HEK293 (cell line): ENCODE data around the gene SLC66A2.
A peak's percentile ranks its signal among the peaks of the same experiment; 100 is the strongest.

ENCODE experiments used
- CTCF ChIA-PET: fragments of 350-600 bp; formaldehyde crosslinking; extraction: SDS; loops from one replicate; lab custom pipeline; 2021; ENCODE audit warnings: antibody characterized with exemption; lab: Yijun Ruan, JAX
- POLR2A ChIA-PET: fragments of 300-600 bp; formaldehyde crosslinking; extraction: SDS; loops from one replicate; lab custom pipeline; 2020; ENCODE audit warnings: antibody characterized with exemption, inconsistent platforms; lab: Yijun Ruan, JAX
- H3K27ac ChIP-seq: fragments of 200-500 bp; sonication (Bioruptor generic); 2 replicates; pipeline ENCODE4 v1.5.1; 2014; ENCODE audit warnings: low read depth, low read length, control low read depth, inconsistent platforms; ENCODE audit errors: extremely low read depth
- H3K36me3 ChIP-seq, 2 experiments: fragments of 200-500 bp in 1 of 2; sonication (Bioruptor generic) in 1 of 2; 1 replicate in 1 of 2; 2 replicates in 1 of 2; pipeline ENCODE4 v1.5.1; 2014 to 2017; ENCODE audit warnings: inconsistent platforms in 2 of 2, low read length in 2 of 2; ENCODE audit not compliant: control insufficient read depth in 2 of 2, insufficient read depth in 1 of 2
- H3K4me1 ChIP-seq: fragments of 200-500 bp; sonication (Bioruptor generic); 2 replicates; pipeline ENCODE4 v1.5.1; 2014; ENCODE audit warnings: mild to moderate bottlenecking, low read length, inconsistent platforms; ENCODE audit not compliant: control insufficient read depth, insufficient read depth
- H3K4me3 ChIP-seq: 2 replicates; pipeline ENCODE4 v1.5.1; 2011; ENCODE audit warnings: low read depth, mild to moderate bottlenecking, control low read depth, low read length, moderate library complexity
- H3K9me3 ChIP-seq: fragments of 200-500 bp; sonication (Bioruptor generic); 2 replicates; pipeline ENCODE4 v1.5.1; 2014; ENCODE audit warnings: low read depth, low read length, inconsistent platforms; ENCODE audit not compliant: control insufficient read depth, insufficient read depth
- GLI4 ChIP-seq: fragments of 450-650 bp; formaldehyde crosslinking; IDR thresholded peaks from 2 replicates; pipeline ENCODE4 v1.5.1; 2016; ENCODE audit warnings: missing biosample characterization, missing genetic modification characterization
- GLIS2 ChIP-seq: fragments of 450-650 bp; formaldehyde crosslinking; IDR thresholded peaks from 2 replicates; pipeline ENCODE4 v1.5.1; 2016; ENCODE audit warnings: missing biosample characterization, missing genetic modification characterization
- IKZF3 ChIP-seq: fragments of 450-650 bp; IDR thresholded peaks from 2 replicates; pipeline ENCODE4 v1.5.0; 2018; ENCODE audit warnings: missing biosample characterization, mild to moderate bottlenecking, missing genetic modification characterization, moderate library complexity
- KLF1 ChIP-seq: fragments of 450-650 bp; formaldehyde crosslinking; IDR thresholded peaks from 2 replicates; pipeline ENCODE4 v1.5.1; 2016; ENCODE audit warnings: missing biosample characterization, missing genetic modification characterization
- KLF7 ChIP-seq: fragments of 450-650 bp; formaldehyde crosslinking; IDR thresholded peaks from 2 replicates; pipeline ENCODE4 v1.5.1; 2016; ENCODE audit warnings: missing biosample characterization, missing genetic modification characterization, borderline replicate concordance
- KLF9 ChIP-seq: fragments of 450-650 bp; formaldehyde crosslinking; IDR thresholded peaks from 2 replicates; pipeline ENCODE4 v1.5.1; 2016; ENCODE audit warnings: missing biosample characterization, missing genetic modification characterization, low read depth
- SCRT1 ChIP-seq: fragments of 450-650 bp; formaldehyde crosslinking; IDR thresholded peaks from 2 replicates; pipeline ENCODE4 v1.5.1; 2016; ENCODE audit warnings: missing biosample characterization, missing genetic modification characterization, borderline replicate concordance
- ZFHX2 ChIP-seq: fragments of 450-650 bp; formaldehyde crosslinking; conservative IDR thresholded peaks from 2 replicates; pipeline ENCODE4 v1.5.1; 2016; ENCODE audit warnings: missing biosample characterization, missing genetic modification characterization
- ZIC2 ChIP-seq: fragments of 450-650 bp; formaldehyde crosslinking; IDR thresholded peaks from 2 replicates; pipeline ENCODE4 v1.5.1; 2016; ENCODE audit warnings: missing biosample characterization, missing genetic modification characterization
- ZNF132 ChIP-seq: fragments of 450-650 bp; formaldehyde crosslinking; IDR thresholded peaks from 2 replicates; pipeline ENCODE4 v1.5.1; 2017; ENCODE audit warnings: missing biosample characterization, missing genetic modification characterization, borderline replicate concordance
- ZNF239 ChIP-seq: fragments of 450-650 bp; formaldehyde crosslinking; IDR thresholded peaks from 2 replicates; pipeline ENCODE4 v1.5.1; 2016; ENCODE audit warnings: missing biosample characterization, missing genetic modification characterization
- ZNF366 ChIP-seq: fragments of 450-650 bp; formaldehyde crosslinking; conservative IDR thresholded peaks from 2 replicates; pipeline ENCODE4 v1.5.1; 2016; ENCODE audit warnings: missing biosample characterization, missing genetic modification characterization
- ZNF37A ChIP-seq: fragments of 450-650 bp; IDR thresholded peaks from 2 replicates; pipeline ENCODE4 v1.5.1; 2018; ENCODE audit warnings: missing biosample characterization, missing genetic modification characterization
- ZNF48 ChIP-seq: fragments of 450-650 bp; formaldehyde crosslinking; IDR thresholded peaks from 2 replicates; pipeline ENCODE4 v1.5.1; 2016; ENCODE audit warnings: missing biosample characterization, missing genetic modification characterization
- TF ChIP-seq, protein P1 (sequence below): fragments of 450-650 bp; formaldehyde crosslinking; conservative IDR thresholded peaks from 2 replicates; pipeline ENCODE4 v1.5.1; 2016; ENCODE audit warnings: low read depth, missing biosample characterization, missing genetic modification characterization
- TF ChIP-seq, protein P2 (sequence below): fragments of 450-650 bp; formaldehyde crosslinking; IDR thresholded peaks from 2 replicates; pipeline ENCODE4 v1.5.1; 2017; ENCODE audit warnings: missing biosample characterization, missing genetic modification characterization
- TF ChIP-seq, protein P3 (sequence below): fragments of 450-650 bp; formaldehyde crosslinking; IDR thresholded peaks from 2 replicates; pipeline ENCODE4 v1.5.1; 2016; ENCODE audit warnings: missing biosample characterization, missing genetic modification characterization, low read depth
- TF ChIP-seq, protein P4 (sequence below): fragments of 450-650 bp; formaldehyde crosslinking; IDR thresholded peaks from 2 replicates; pipeline ENCODE4 v1.5.1; 2016; ENCODE audit warnings: missing biosample characterization, missing genetic modification characterization, low read depth
- TF ChIP-seq, protein P5 (sequence below): fragments of 450-650 bp; formaldehyde crosslinking; optimal IDR thresholded peaks from 2 replicates; pipeline ENCODE3; 2016; ENCODE audit warnings: missing biosample characterization, mild to moderate bottlenecking, missing genetic modification characterization

Gene SLC66A2

DNA sequence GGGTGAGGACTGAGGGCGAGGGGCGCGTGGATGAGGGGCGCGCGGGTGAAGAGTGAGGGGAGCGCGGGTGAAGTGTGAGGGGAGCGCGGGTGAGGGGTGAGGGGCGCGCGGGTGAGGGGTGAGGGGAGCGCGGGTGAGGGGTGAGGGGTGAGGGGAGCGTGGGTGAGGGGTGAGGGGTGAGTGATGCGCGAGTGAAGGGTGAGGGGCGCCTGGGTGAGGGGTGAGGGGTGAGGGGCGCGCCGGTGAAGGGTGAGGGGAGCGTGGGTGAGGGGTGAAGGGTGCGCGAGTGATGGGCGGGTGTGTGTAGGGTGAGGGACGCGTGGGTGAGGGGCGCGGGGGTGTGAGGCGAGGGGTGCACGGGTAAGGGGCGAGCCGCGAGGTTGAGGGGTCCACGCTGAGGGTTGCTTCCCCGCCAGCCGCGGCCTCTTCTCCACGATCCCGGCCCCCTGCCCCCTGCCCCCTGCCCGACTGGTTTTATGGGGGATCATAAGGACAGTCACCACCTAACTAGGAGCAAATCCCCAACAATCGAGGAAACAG lies 1.1 kb upstream of the SLC66A2 start:
- Histone ChIP-seq H3K27ac (peak overlapping the region; percentile 71; the same call in 1 of the 2 replicates), H3K9me3 (no peaks in the 10 kb centered on the region), H3K4me1 (peaks cover 8% of the 10 kb centered on the region), H3K36me3 (peaks cover 11 to 18% of the 10 kb centered on the region in 2 experiments; a peak in 2 of 3 replicates), H3K4me3 (peak overlapping the region; percentile 43)
- POLR2A ChIA-PET: interaction anchor here (1.2 kb wide), 1 partner anchor 9 kb away, joined by 3 read pairs; no protein-coding TSS in a partner anchor
- TF ChIP-seq GLIS2 (tag by site-specific recombination): no peak
- no peak for TF ChIP-seq KLF7
- TF ChIP-seq, protein P1, sequence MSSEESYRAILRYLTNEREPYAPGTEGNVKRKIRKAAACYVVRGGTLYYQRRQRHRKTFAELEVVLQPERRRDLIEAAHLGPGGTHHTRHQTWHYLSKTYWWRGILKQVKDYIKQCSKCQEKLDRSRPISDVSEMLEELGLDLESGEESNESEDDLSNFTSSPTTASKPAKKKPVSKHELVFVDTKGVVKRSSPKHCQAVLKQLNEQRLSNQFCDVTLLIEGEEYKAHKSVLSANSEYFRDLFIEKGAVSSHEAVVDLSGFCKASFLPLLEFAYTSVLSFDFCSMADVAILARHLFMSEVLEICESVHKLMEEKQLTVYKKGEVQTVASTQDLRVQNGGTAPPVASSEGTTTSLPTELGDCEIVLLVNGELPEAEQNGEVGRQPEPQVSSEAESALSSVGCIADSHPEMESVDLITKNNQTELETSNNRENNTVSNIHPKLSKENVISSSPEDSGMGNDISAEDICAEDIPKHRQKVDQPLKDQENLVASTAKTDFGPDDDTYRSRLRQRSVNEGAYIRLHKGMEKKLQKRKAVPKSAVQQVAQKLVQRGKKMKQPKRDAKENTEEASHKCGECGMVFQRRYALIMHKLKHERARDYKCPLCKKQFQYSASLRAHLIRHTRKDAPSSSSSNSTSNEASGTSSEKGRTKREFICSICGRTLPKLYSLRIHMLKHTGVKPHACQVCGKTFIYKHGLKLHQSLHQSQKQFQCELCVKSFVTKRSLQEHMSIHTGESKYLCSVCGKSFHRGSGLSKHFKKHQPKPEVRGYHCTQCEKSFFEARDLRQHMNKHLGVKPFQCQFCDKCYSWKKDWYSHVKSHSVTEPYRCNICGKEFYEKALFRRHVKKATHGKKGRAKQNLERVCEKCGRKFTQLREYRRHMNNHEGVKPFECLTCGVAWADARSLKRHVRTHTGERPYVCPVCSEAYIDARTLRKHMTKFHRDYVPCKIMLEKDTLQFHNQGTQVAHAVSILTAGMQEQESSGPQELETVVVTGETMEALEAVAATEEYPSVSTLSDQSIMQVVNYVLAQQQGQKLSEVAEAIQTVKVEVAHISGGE (tag by site-specific recombination): no peak
- TF ChIP-seq GLI4 (tag by site-specific recombination): no peak
- TF ChIP-seq ZNF366 (tag by site-specific recombination): no peak
- TF ChIP-seq SCRT1: no peak
- TF ChIP-seq ZNF48 (tag by site-specific recombination): no peak
- TF ChIP-seq, protein P2, sequence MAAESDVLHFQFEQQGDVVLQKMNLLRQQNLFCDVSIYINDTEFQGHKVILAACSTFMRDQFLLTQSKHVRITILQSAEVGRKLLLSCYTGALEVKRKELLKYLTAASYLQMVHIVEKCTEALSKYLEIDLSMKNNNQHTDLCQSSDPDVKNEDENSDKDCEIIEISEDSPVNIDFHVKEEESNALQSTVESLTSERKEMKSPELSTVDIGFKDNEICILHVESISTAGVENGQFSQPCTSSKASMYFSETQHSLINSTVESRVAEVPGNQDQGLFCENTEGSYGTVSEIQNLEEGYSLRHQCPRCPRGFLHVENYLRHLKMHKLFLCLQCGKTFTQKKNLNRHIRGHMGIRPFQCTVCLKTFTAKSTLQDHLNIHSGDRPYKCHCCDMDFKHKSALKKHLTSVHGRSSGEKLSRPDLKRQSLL (tag by site-specific recombination): no peak
- TF ChIP-seq, protein P3, sequence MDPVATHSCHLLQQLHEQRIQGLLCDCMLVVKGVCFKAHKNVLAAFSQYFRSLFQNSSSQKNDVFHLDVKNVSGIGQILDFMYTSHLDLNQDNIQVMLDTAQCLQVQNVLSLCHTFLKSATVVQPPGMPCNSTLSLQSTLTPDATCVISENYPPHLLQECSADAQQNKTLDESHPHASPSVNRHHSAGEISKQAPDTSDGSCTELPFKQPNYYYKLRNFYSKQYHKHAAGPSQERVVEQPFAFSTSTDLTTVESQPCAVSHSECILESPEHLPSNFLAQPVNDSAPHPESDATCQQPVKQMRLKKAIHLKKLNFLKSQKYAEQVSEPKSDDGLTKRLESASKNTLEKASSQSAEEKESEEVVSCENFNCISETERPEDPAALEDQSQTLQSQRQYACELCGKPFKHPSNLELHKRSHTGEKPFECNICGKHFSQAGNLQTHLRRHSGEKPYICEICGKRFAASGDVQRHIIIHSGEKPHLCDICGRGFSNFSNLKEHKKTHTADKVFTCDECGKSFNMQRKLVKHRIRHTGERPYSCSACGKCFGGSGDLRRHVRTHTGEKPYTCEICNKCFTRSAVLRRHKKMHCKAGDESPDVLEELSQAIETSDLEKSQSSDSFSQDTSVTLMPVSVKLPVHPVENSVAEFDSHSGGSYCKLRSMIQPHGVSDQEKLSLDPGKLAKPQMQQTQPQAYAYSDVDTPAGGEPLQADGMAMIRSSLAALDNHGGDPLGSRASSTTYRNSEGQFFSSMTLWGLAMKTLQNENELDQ (tag by site-specific recombination): no peak
- TF ChIP-seq, protein P4, sequence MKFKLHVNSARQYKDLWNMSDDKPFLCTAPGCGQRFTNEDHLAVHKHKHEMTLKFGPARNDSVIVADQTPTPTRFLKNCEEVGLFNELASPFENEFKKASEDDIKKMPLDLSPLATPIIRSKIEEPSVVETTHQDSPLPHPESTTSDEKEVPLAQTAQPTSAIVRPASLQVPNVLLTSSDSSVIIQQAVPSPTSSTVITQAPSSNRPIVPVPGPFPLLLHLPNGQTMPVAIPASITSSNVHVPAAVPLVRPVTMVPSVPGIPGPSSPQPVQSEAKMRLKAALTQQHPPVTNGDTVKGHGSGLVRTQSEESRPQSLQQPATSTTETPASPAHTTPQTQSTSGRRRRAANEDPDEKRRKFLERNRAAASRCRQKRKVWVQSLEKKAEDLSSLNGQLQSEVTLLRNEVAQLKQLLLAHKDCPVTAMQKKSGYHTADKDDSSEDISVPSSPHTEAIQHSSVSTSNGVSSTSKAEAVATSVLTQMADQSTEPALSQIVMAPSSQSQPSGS (tag by site-specific recombination): no peak
- TF ChIP-seq ZNF37A (tag by site-specific recombination): no peak
- TF ChIP-seq ZNF239 (tag by site-specific recombination): no peak
- CTCF ChIA-PET: no interaction called here

DNA sequence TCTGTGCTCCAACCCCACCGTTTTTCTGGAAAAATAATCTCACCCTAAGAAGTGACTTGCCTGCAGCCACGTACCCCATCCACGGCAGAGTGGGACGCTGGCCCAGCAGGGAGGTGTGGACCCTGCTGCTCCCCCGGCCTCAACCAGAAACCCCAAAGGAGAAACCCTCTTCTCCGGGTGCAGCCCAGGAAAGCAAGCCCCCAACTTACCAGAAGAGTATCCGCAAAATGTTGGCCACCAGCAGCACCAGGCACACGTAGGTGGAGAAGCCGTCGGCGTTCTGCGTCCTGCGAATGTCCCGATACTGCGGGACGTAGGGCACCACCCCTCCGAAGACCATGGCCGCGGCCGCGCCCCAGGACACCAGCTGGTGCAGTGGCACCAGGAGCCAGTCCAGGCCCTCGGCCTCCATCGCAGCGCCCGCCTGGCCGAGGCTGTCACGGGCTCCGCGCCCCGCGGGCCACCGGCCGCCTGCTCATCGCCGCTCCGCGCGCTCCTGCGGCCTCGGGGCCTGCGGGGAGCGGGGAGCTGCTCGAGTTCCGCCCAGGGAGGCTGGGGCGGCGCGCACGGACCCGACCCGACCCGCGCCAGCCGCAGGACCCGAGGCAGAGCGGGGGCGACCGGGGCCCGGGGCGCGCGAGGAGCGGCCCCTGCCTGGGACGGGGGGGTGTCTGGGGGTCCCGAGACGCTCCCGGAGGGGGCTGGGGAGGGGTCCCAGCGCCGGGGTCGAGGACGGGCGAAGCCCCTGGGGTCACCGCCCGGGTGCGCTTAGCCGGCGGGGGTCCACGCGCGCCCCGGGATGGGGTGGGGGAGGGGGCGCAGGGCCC lies 725 bp downstream of the SLC66A2 start:
- ChIA-PET CTCF (interaction anchor here (0.6 kb wide), 1 partner anchor 15 kb away, joined by 3 read pairs; no protein-coding TSS in a partner anchor), POLR2A (interaction anchor here (1.8 to 2.6 kb wide), 2 partner anchors 37 to 83 kb away, joined by 7 to 9 read pairs; partner anchors contain the start of genes RBFA and TXNL4A)
- TF ChIP-seq ZNF132 (tag by site-specific recombination) (no peak), ZIC2 (tag by site-specific recombination) (peak; percentile 31; the same call in 1 of the 2 replicates), KLF9 (tag by site-specific recombination) (0 out of 2 replicates have a peak, but pooled peaks have one; percentile 14), ZFHX2 (tag by site-specific recombination) (0 out of 2 replicates have a peak, but pooled peaks have one; percentile 17), IKZF3 (tag by site-specific recombination) (no peak), KLF1 (tag by site-specific recombination) (peak; percentile 8; the same call in 1 of the 2 replicates)
- TF ChIP-seq, protein P5, sequence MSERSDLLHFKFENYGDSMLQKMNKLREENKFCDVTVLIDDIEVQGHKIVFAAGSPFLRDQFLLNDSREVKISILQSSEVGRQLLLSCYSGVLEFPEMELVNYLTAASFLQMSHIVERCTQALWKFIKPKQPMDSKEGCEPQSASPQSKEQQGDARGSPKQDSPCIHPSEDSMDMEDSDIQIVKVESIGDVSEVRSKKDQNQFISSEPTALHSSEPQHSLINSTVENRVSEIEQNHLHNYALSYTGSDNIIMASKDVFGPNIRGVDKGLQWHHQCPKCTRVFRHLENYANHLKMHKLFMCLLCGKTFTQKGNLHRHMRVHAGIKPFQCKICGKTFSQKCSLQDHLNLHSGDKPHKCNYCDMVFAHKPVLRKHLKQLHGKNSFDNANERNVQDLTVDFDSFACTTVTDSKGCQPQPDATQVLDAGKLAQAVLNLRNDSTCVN (tag by site-specific recombination): peak; percentile 50

More for the DNA sequence above, 725 bp downstream of the SLC66A2 start:
- Histone ChIP-seq H3K27ac (peak overlapping the region; percentile 41; the same call in 1 of the 2 replicates), H3K9me3 (no peaks in the 10 kb centered on the region), H3K4me3 (peak overlapping the region; percentile 72), H3K36me3 (peaks cover 11 to 22% of the 10 kb centered on the region in 2 experiments; a peak in 2 of 3 replicates), H3K4me1 (peaks cover 9% of the 10 kb centered on the region)
